NCI-H2171 (cell line): ENCODE data around the gene RASL10A.

Experiments used
- DNase-seq: peaks from one replicate; lab custom pipeline; 2025; lab: John Stamatoyannopoulos, UW

Gene RASL10A

GRCh38 chr22:29268511-29269229, 46.8 kb downstream of the RASL10A start:
- DNase-seq: peak; percentile 37

GRCh38 chr22:29267858-29268510, 47.5 kb downstream of the RASL10A start, which contains the start of the genes EWSR1 and RHBDD3:
EWSR1 (plus strand) TSS chr22:29268268; CDS start chr22:29268337, 69 bp downstream.
RHBDD3 (minus strand) TSS chr22:29267981; CDS start chr22:29265626, 2,355 bp downstream.
- DNase-seq: peak; percentile 95

GRCh38 chr22:29267462-29267857, 48.0 kb downstream of the RASL10A start:
- DNase-seq: no peak

- no peak for DNase-seq
Measured at GRCh38 chr22:29266564-29267461, 48.7 kb downstream of the RASL10A start.

- no peak for DNase-seq
Measured at GRCh38 chr22:29265929-29266328, 49.6 kb downstream of the RASL10A start.

- DNase-seq: no peak
Measured at GRCh38 chr22:29265305-29265704, 50.2 kb downstream of the RASL10A start.

- DNase-seq: no peak
Measured at GRCh38 chr22:29263791-29264276, 51.7 kb downstream of the RASL10A start.
